Neural cell (in vitro differentiated cells): ENCODE measurements around the gene EP400.

Experiments
- CTCF ChIP-seq: fragments of 450-650 bp; IDR thresholded peaks from 2 replicates; pipeline ENCODE4 v1.5.1; 2014; ENCODE audit warnings: antibody characterized with exemption, mild to moderate bottlenecking, moderate library complexity; ENCODE audit not compliant: poor library complexity, severe bottlenecking
- POLR2AphosphoS5 ChIP-seq: IDR thresholded peaks from 2 replicates; pipeline ENCODE4 v1.6.1; 2012

DNA sequence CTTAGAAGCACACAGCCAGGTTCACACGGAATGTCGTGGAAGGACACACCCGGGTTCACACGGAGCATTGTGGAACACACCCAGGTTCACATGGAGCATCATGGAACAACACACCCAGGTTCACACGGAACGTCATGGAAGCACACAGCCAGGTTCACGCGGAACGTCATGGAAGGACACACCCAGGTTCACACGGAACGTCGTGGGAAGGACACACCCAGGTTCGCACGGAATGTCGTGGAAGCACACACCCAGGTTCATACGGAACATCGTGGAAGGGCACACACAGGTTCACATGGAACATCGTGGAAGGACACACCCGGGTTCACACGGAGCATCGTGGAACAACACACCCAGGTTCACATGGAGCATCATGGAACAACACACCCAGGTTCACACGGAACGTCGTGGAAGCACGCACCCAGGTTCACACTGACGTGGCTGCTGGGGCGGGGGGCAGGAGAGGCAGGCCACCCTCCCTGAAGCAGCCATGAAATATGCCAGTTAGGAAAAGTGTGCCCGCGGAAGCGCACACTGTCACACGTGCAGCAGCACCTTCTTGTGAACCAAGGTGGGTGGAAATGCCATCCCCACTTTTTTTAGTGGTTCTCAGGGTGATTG, 86.4 kb downstream of the EP400 start:
- TF ChIP-seq CTCF = no peak
- no peak for TF ChIP-seq POLR2AphosphoS5
